WERI-Rb-1 (cell line): Measurements from ENCODE around the gene CCDC197.

Source experiments
- DNase-seq: peaks from one replicate; pipeline ENCODE4 v3.0.0-alpha.2; 2020
- H3K27ac ChIP-seq: fragments of 250-450 bp; sonication (Bioruptor Pico); 2 replicates; pipeline ENCODE4 v1.5.1; 2020; ENCODE audit warnings: mild to moderate bottlenecking, moderate library complexity
- H3K27me3 ChIP-seq: fragments of 250-450 bp; sonication (Bioruptor Pico); 2 replicates; pipeline ENCODE4 v1.5.1; 2021; ENCODE audit warnings: mild to moderate bottlenecking, low read depth, moderate library complexity; ENCODE audit not compliant: insufficient read depth, severe bottlenecking
- H3K36me3 ChIP-seq: fragments of 250-450 bp; sonication (Bioruptor Pico); 2 replicates; pipeline ENCODE4 v1.5.1; 2020; ENCODE audit warnings: mild to moderate bottlenecking, moderate library complexity
- H3K4me3 ChIP-seq: 2 replicates; pipeline ENCODE4 v1.5.1; 2011; ENCODE audit warnings: low read depth, mild to moderate bottlenecking, control low read depth, low read length
- H3K9me3 ChIP-seq: fragments of 250-450 bp; sonication (Bioruptor Pico); 2 replicates; pipeline ENCODE4 v1.5.1; 2021; ENCODE audit warnings: mild to moderate bottlenecking, moderate library complexity; ENCODE audit not compliant: severe bottlenecking
- TF ChIP-seq, protein P1 (sequence below): IDR thresholded peaks from 2 replicates; pipeline ENCODE4 v1.5.1; 2011; ENCODE audit warnings: low read depth, mild to moderate bottlenecking, control low read depth, inconsistent platforms, low read length

CCDC197 gene

DNA sequence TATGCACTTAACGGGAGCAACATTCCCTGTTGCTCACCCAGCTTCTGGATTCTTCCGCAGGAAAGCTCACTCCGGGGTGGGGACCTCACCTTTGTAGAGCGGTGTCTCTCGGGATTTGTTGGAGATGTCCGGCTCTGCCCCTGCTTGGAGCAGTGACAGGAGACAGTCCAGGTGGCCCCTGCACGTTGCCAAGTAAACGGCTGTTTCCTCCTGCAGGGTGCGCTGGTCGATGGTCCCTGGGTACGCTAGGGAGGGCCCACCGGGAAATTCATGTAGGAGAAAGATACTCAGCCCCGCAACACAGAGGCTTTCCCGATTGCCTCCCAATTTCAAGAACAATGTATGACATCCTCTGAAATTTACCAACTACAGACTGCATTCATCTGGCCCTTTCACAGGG lies 43.8 kb upstream of the CCDC197 start:
- no peaks in the 10 kb centered on the region for H3K36me3 ChIP-seq
- DNase-seq = peak; percentile 70
- no peak overlapping the region for H3K27ac ChIP-seq
- no peaks in the 10 kb centered on the region for H3K9me3 ChIP-seq
- TF ChIP-seq, protein P1, sequence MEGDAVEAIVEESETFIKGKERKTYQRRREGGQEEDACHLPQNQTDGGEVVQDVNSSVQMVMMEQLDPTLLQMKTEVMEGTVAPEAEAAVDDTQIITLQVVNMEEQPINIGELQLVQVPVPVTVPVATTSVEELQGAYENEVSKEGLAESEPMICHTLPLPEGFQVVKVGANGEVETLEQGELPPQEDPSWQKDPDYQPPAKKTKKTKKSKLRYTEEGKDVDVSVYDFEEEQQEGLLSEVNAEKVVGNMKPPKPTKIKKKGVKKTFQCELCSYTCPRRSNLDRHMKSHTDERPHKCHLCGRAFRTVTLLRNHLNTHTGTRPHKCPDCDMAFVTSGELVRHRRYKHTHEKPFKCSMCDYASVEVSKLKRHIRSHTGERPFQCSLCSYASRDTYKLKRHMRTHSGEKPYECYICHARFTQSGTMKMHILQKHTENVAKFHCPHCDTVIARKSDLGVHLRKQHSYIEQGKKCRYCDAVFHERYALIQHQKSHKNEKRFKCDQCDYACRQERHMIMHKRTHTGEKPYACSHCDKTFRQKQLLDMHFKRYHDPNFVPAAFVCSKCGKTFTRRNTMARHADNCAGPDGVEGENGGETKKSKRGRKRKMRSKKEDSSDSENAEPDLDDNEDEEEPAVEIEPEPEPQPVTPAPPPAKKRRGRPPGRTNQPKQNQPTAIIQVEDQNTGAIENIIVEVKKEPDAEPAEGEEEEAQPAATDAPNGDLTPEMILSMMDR = peak; percentile 73
- no peak overlapping the region for H3K4me3 ChIP-seq
- H3K27me3 ChIP-seq = peaks cover 3% of the 10 kb centered on the region

DNA sequence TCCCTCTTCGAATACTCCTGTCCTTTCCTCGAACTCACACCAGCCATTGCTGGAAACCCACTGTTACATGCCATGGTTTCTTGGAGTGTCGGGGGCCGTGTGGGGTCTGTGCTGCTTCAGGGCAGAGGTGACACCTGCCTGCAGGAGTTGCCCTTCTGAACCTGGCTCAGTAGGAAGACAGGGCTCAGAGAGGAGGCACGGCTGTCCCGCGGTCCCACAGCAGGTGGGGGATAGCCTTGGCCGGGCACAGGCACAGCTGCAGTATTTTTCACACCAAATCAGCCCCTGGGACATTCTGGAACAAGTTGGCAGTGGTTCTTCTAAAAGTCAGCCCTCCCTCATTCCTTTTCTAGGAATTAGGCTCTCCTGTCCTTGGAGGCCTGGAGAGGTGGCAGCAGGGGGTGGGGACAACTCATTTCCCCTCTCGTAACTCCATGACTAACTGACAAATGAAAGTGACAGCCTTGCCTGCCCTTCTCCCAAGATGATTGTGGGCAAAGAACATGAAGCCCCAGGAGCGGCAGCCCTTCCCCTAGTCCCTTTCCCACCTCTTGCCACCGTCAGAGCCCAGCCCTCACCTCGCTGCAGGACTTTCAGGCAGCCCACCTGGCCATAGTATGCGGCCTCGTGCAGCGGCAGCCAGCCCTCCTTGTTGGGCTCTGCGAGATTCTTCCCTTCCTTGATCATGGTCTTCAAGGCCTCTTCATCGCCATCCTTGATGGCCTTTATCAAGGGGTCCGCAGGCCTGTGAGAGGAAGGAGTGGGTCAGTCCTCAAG lies 43.2 kb upstream of the CCDC197 start:
- Histone ChIP-seq H3K27me3 (peaks cover 3% of the 10 kb centered on the region), H3K9me3 (no peaks in the 10 kb centered on the region), H3K27ac (no peak overlapping the region), H3K36me3 (no peaks in the 10 kb centered on the region), H3K4me3 (no peak overlapping the region)
- TF ChIP-seq, protein P1 = no peak
- no peak for DNase-seq

DNA sequence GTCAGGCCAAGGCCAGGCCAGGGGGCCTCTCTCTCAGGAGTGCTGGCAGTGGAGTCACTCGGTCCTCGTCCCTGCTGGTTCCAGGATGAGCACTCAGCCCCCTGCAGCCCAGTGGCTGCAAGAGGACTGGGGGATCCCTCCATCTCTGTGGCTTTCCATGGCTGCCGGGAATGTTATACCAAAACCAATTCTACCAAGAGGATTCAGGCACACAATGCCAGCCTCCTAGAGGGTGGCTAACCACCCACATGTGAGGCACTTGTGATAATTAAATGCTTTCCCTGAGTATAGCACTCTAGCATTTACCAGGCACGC lies 42.6 kb upstream of the CCDC197 start:
- TF ChIP-seq, protein P1 = no peak
- no peak overlapping the region for H3K27ac ChIP-seq
- no peaks in the 10 kb centered on the region for H3K36me3 ChIP-seq
- no peak overlapping the region for H3K4me3 ChIP-seq
- peaks cover 3% of the 10 kb centered on the region for H3K27me3 ChIP-seq
- no peaks in the 10 kb centered on the region for H3K9me3 ChIP-seq
- DNase-seq = no peak

DNA sequence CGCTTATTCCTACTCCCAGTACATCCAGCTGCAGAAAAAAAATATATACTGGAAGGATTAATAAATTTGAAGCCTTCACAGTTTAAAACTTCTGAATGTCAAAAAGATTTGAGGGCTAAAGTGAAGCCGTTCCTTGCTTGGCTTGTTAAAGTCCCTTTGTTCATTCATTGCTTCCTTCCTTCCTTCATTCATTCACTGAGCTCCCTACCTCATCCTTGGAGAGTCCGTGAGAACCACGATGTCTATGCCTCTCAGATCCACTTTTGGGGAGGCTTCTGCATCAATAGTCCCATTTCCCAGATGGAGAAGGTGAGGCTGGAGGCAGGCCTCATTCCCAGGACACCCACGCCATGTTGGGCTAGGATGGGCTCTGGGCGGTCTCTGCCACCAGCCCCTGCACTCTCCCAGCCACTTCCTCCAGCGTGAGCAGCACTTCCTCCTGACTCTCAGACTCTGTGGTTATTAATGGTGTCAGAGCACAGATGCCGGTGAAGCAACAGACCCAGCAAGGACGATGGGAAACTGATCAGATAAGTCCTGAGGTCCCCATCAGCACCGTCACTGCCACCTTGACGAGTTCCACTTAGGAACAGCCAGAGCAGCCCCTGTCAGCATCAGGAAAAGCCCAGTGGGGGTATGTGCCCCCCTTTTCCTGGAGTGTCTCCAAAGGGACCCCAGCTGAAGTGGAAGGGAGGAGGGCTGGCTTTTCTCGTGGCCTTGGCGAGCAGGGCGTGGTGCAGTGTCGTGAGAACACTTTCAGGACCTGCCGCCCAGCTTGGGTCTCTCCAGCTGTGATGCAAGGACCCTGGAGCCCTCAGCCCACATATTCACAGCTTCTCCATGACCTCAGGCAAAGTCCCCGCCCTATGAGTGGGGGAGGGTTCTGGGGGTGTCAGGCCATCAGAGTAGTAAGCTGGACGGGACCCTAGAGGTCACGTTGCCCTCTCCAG lies 41.9 kb upstream of the CCDC197 start:
- TF ChIP-seq, protein P1 = no peak
- Histone ChIP-seq H3K36me3 (no peaks in the 10 kb centered on the region), H3K9me3 (no peaks in the 10 kb centered on the region), H3K4me3 (no peak overlapping the region), H3K27ac (no peak overlapping the region), H3K27me3 (peaks cover 1% of the 10 kb centered on the region)
- DNase-seq = no peak

DNA sequence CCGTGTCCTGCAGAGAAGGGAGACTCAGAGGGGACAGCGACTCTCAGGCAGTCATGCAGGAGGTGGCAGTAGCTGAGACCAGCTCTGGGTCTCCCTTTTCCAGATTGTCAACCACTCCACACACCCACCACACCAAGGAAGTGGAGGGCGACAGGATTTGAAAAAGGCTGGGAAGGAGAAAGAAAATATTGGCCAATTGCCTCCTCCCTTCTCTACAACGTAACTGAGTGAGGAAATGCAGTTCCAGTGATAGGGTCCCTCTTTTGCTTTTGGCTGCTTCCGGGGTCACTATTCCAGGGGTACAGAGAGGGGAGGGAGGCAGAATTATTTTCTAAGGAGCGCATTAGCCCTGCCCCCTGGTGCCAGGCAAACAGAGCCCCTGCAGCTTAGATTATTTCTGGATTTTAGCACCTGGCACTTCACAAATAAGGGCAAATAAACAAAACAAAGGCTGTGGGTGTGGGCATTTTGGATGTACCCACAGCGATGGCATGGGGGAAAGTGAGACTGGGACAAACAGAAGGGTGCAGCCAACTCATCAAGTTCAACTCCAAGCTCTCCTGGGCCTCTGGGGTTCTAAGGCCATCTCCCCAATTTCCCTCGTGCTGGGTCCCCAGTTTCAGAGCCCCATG lies 41.1 kb upstream of the CCDC197 start:
- no peak for DNase-seq
- Histone ChIP-seq H3K36me3 (no peaks in the 10 kb centered on the region), H3K4me3 (no peak overlapping the region), H3K27me3 (no peaks in the 10 kb centered on the region), H3K9me3 (no peaks in the 10 kb centered on the region), H3K27ac (no peak overlapping the region)
- TF ChIP-seq, protein P1 = no peak
